NCI-H748 (cell line): Measurements from ENCODE around the gene TMEM163.

ENCODE experiments used
- DNase-seq: peaks from one replicate; lab custom pipeline; 2025; ENCODE audit not compliant: unreplicated experiment; lab: John Stamatoyannopoulos, UW

The TMEM163 gene

DNA sequence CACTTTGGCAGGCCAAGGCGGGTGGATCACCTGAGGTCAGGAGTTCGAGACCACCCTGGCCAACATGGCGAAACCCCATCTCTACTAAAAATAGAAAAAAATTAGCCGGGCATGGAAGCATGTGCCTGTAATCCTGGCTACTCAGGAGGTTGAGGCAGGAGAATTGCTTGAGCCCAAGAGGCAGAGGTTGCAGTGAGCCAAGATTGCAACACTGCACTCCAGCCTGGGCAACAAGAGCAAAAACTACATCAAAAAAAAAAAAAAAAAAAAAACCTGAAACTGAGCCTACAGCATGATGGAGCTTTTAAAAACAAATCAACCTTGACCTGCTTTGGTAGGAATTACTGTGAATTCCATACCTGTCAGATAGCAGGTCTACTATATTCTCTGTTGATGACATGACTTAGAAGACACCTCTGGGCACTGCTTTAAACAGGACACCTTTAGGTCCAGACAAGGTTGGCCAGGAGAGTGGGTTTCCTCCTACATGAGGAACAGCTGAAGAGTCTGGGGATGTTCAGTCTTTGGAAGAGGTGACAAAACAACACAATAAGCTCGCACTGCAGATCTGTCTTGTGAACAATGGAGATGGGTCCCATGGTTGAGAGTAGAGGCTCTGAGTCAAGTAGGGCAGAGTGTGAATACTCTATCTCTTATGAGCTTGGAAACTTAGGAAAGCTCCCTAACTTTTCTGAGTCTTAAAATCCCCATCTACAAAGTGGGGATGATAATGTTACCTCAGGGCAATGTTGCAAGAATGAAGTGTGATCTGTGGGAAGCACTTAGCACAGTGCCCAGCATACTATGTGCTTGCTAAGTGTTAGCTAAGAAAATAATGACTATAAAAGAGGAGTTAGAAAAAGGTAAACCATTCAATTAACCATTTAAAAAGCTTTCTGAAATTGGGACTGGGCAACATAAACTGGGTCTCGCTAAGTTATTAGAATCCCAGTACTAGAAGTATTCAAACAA is 25.2 kb downstream of the TMEM163 start:
- DNase-seq, result no peak

DNA sequence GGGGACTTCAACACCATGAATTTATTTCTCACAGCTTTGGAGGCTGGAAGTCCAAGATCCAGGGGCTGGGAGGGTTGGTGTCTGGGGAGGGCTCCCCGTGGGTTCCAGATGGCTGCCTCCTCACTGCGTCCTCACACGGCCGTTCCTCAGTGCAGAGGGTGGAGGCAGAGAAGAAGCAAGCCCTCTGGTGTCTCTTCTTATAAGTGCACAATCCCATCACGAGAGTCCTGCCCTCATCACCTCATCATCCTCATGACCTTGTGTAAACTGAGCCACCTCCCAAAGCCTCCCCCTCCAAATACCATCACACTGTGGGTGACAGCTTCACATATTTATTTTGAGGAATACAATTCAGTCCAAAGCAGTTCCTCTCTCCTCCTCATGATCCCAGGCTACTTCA is 26.3 kb downstream of the TMEM163 start:
- no peak for DNase-seq

DNA sequence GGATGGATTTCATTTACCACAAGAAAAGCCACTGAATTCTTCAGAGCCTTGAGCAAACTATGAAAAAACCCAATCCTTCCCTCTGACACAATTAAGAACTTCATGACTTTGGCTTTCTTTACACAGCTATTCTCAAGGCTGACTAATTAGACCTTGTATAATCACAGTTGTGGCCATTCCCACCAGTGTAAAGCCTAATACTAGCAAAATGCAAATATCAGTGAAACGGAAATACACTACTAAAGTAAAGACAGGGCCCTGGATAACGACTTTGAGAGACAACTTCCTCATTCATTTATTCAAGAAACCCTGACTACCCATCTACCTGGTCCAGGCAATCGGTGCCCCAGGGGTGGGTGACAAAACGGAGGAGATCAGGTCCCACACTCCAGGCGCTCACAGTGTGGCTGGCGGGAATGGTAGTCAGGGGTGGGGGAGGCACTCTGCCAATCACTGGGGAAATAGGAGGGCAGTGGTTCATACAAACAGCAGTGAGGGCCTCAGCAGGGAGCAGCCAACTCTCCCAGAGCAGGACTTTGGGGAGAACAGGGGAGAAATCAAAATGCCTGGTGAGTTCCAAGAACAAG is 28.1 kb downstream of the TMEM163 start:
- no peak for DNase-seq

DNA sequence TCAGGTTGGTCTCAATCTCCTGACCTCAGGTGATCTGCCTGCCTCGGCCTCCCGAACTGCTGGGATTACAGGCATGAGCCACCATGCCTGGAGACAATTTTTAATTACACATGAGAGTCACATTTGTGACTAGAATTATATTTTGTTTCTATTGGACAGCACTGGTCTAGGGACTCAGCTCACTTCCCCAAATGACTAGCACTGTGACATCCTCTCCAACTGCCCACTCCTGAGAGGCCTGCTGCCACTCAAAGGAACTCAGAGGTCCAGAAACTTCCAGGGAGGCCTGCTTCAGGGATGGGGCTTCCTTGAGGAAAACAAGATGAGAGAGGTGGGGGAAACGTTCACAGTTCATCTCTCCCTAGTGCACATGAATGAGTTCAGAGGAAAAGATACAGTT is 29.5 kb downstream of the TMEM163 start:
- DNase-seq, result no peak

DNA sequence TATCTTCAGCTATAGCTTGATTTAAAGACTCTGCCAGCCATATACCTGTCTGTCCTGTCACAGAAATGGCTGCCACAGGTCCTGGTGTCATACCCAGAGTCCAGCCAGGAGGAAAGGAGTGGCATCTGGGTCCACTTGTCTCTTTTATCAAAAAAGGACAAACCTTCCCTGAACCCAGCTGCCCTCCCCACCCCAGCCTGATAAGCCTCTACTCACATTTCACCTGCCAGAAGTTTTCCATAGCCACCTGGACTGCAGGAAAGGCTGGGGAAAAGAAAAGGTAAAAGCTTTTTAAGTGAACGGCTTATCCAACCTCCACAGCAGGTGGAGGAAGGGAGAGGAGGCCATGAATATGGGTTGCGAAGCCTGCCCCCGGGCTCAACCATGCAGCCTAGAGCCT is 32.8 kb downstream of the TMEM163 start:
- no peak for DNase-seq

DNA sequence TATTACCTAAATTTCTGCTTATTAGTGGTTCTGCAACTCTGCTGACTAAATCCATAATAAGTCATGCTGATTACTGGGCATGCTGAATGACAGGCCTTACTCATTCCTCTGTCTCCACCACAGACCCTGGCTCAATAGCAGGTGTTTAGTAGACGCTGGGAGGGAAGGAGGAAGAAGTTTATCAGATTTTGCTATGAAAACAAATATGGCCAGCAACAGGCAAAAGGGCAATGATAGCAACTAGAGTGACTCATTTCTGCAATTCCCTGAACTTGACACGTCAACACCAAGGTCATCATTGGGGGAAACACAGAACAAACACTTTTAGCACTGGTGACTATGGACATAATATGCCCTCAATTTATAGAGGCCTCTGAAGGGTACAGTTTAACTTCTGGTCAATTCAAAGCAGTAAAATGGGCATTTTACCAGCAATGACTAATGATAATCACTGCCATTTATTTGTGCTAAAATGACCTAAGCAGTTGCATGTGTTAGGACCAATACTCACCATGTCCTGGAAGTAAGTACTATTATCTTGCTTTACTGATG is 35.2 kb downstream of the TMEM163 start:
- DNase-seq, result no peak

DNA sequence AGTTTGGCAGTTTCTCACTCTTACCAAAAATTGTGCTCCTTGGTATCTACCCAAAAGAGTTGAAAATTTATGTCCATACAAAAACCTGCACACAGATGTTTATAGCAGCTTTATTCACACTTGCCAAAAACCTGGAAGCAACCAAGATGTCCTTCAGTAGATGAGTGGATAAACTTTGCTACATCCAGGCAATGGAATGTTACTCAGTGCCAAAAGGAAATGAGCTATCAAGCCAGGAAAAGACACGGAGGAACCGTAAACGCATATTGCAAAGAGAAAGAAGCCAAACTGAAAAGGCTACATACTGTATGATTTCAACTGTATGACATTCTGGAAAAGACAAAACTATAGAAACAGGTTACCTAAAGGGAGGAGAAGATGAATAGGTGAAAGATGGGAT is 36.1 kb downstream of the TMEM163 start:
- no peak for DNase-seq

DNA sequence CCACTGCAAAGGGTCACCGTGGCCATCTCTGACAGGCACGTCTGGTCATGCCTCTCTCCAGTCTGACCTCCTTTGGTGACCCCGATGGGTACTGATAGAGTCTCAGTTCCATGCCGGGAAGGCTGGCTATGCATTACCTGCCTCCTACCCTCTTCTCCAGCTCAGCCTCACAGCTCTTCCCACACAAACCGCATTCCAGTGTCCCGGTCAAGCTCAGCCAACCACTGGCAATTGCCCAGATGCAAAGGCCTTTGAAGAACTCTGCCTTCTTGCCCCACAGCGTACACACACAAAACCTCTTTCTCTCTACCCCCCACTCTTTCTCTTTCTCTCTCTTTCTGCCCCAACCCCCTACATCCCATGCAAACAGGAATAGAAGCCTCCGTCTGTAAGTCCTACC is 37.6 kb downstream of the TMEM163 start:
- no peak for DNase-seq

DNA sequence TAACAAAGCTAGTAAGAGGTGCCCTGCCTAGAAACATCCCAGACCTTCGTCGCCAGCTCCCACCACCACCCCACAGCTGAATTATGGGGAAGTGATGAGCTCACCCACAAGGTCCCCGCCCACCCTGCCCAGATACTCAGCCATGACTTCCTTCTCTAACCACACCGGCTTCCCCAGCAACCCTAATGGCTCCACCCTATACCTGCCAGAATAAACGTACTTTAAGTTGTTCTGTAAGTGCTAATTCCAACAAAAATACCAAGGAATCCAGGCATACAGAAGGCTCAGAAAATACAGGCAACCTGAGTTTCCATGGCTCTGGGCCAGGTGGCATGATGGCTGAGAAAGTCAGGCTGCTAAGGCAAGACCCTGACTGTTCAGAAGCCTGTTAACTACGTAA is 39.1 kb downstream of the TMEM163 start:
- no peak for DNase-seq

DNA sequence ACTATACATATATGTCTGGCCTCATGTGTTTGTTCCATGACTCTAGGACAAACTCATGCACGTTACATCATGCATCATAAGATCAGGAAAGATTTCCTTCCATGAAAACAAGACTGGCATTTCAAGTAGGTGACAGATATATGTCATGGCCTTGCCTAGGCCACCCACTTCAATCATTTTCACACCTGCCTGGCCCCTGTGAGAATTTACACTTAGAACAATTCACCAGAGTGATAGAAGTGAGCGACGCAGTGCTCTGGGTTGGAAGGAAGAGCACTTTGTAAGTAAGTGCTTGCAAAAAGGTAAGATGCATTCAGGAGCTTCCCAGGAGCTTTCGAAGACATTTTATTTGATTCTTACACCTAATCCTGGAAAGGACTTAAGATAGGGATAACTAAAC is 39.5 kb downstream of the TMEM163 start:
- no peak for DNase-seq

DNA sequence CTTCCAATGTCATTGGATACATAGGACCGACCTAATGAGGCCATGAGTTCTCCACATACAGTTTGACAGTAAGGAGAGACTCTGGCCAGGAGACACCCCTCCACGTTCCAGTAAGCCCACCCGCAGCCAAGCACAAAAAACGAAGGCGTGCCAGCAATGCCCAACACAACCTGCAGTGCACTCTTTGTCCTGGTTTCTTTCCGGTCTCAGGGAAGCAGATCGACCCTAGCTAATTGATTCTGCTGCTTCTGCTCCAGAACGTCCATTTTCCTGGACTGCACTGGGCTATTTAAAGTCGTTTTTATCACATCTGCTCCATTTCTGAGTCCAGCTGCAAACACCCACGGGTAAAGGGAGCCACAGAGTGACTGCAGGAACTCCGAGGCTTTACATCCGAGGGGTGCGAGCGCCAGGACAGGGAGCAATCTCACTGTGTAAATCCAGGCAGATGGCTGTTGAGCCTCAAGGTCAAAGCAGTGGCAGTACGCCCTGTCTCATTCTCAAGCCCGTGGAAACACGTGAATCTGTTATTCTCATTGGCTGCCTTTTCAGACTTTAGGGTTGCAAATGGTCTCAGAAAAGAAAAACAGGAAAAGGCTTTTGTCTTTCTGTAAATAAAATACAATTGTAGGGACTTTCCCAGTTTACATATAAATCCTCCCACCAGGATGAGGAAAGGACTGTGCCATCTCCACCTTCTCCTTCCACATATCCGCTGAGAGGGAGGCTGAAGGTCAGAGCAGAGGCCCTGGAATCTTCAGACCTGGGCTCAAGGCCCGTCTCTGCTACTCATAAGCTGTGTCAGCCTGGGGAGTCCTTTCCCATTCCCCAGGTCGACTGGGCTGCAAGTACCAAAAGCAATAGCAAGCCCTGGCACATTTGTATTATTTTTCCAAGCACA is 40.7 kb downstream of the TMEM163 start:
- peak; percentile 16 for DNase-seq

DNA sequence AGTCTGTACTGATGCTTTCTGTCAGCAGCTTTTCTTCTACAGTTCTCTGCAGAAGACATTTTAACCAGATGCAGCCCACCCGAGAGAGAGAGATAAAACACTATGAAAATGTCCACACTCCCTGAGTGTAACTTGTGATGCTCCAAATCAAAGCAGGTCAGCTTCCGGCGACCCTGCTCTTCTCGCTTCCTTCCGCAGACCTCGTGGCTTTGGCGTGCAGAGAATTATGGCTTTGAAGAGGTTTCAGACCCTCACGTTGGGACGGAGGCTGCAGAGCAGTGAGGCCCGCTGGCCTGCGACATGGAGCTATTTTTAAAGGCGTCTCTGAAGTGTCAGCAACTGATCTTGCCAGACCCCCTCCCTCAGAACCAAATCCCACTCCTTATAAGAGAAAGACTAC is 41.8 kb downstream of the TMEM163 start:
- DNase-seq, result no peak

DNA sequence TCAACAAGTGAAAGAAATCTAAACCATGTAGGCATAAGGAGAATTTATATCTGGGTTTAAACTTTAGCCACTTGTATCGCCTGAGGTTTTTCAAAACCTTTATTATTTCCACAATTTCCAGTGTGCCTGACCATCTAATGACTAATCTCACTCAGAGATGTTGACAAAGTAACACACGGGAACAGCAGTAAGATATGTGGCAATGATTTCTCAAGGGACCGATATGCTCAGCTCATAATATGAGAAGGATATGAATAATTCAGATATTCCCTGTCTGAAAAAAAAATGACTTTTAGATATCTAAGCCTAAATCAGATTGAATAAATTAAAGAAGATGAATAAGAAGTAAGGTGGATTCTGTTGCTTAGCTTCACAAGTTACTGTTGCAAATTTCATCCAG is 43.5 kb downstream of the TMEM163 start:
- no peak for DNase-seq

DNA sequence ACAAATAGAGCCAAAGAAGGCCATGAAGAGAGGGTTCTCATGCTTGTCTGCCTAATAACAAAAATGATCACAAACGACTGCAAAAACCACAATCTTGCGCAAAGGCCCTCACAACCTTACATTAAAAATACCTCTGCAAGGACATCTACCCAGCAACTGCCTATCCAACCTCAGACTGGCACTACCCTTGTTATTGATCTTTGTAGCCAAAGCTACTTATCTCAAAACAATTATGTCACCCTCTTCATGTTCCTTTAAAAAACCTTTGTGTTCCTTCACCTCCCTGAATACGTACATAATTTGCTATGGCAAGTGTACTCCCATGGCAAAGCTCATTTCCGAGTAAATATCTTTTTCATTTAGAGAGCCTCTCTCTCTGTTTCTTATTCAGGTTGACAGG is 44.1 kb downstream of the TMEM163 start:
- no peak for DNase-seq

DNA sequence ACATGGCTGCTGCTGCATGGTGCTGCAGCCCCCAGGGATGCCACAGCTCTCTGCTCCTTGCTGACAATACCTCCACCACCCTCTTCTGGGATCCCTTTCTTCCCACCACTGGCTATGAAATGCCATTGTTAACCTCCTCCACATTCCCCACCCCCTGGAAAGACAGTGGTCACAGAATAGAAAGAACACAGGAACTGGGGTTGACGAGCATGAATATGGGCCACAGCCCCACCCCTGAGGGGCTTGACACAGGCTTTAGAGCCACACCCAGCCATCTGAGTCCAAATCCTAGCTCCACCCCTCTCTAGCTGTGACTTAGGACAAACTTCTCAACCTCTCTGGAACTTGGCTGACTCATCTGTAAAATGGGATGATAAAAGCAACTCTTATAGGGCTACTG is 47.3 kb downstream of the TMEM163 start:
- DNase-seq, result no peak

DNA sequence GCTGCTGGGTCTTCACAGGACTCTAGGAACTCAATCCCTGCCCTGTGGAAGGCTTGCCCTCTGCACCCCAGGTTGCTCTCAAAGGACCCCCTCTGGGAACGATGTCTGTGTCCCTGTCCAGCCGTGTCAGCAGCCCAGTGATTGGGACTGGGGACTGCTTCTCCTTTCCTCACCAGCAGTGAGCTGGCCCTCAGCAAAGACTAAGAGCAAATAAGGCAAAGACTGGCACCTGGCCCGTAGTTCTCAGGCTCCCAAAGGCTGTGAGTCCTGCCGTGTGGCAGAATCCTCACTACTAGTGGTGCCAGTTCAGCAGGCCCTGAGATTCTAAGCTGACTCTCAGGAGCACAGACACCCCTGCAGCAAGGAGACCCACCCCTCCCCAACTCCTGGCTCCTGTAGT is 47.8 kb downstream of the TMEM163 start:
- peak; percentile 33 for DNase-seq

DNA sequence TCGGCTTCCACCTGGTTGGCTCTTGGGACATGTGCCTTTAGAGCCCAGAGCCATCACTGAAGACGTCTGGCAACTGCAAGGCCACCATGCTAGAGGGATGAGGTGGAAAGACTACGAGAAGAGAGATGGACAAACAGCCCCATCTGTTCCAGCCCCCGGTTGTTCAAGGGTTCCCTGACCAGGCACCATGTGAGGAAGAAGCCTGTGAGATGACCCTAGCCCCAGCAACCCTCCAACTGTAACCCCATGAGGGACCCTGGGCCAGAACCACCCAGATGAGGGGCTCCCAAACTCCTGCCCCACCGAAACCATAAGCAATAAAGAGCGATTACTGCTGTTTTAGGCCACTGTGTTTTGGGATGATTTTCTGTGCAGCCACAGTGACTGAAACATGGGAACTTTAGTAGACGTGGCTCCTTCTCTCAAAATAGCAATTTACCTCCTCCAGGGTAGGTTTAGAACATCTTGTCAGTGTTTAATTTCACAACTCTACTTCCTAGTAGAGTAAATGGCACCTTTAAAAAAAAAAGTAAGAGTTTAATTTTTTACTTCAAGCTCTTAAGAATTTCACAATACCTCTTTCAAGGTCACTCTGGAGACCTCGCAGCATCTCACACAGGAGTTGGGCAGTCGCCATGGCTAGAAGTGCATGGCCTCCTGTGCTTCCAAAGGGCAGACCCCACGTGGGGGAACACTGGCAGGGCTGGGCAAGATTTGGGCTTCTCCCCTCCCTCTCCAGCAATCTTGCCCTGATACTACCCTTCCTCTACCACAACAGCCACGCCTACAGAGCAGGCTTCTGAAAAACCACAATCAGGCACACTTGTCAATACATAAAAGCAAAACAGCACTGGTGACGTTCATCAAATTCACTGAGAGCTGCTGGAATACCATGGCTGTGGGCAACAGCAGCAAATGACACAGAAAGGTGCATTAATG is 48.8 kb downstream of the TMEM163 start:
- no peak for DNase-seq

DNA sequence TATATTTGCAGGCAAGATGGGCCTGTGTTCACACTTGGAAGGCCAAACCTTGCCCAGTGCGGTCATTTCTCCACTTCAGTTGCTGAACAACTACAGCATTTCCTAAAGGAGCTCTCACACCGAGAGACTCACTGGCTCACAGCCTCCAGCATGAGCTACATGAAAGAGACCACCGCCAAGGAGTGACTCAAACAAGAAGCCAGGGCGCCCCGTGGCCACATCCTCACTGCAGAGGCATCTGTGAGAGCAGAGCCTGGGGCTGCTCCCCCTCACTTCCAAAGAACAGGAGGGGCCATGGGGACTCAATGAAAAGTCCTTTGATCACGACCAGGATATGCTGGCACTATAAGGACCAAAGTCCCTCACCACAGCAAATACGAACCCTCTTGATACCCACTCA is 50.0 kb downstream of the TMEM163 start:
- DNase-seq, result no peak

DNA sequence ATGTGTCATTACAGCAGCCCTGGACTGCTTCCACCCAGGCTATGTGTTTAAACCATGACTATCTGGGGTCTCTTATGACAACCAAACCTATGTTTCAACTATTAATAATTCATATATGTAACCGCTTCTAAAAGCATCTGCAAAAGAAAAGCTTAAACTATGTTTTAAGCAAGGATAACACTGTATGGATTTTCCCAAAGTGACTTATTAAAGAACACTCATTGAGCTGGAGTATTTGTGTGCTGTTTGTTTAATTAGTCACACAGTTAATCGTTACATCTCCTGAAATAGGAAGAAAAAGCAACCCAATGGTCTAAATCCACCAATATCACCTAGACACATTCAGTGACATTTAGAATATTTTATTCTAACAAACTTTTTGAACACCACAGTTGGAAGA is 51.3 kb downstream of the TMEM163 start:
- no peak for DNase-seq

DNA sequence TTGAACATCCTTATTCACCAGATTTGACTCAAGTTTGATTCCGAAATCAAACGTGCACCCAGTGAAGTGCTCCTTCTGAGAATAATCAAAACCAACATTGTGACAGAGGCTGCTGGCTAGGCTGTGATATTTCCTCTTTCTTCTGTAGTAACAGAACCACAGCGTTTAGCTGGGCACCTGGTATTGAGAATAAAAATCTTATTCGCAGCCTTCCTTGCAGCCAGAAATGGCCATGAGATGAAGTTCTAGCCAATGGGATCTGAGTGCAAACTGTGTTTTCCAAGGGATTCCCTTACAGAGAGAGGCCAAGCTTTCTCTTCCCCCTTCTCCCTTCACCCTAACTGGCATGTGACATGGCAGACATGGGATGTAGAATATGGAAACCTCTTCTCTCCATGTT is 51.7 kb downstream of the TMEM163 start:
- DNase-seq, result no peak
